ENCODE results near the gene COQ9. TPM values are rescaled to one million over a fixed set of nuclear protein-coding genes. Genes with fewer than 3 reads are reported as not detected.
A peak's percentile ranks its signal among the peaks of the same experiment; 100 is the strongest.

The COQ9 gene
- total RNA-seq, 1 donor from 2014 or later: 48.3 TPM

- DNase-seq (ENCODE audit: low spot score in 2 of 2, unreplicated experiment in 2 of 2): no peak
- H3K36me3 Mint-ChIP-seq: no peaks in the 10 kb centered on the region
- TF ChIP-seq CTCF (IDR thresholded peaks at IDR 0.05; ENCODE audit: unreplicated experiment): no peak
- H3K4me1 Mint-ChIP-seq: peaks cover 5% of the 10 kb centered on the region
- peaks cover 22% of the 10 kb centered on the region for H3K27me3 Mint-ChIP-seq (ENCODE audit: low read depth)
- H3K9me3 Mint-ChIP-seq: no peaks in the 10 kb centered on the region
- no peak overlapping the region for H3K4me3 Mint-ChIP-seq
- no peak overlapping the region for H3K27ac Mint-ChIP-seq
These were observed 40.4 kb upstream of the COQ9 start for GRCh38 chr16:57406881-57407280.

GRCh38 chr16:57407521-57408353, 39.5 kb upstream of the COQ9 start:
- Mint-ChIP-seq H3K4me1 (peaks cover 5% of the 10 kb centered on the region), H3K27me3 (ENCODE audit: low read depth) (peaks cover 22% of the 10 kb centered on the region), H3K9me3 (no peaks in the 10 kb centered on the region), H3K4me3 (no peak overlapping the region), H3K36me3 (no peaks in the 10 kb centered on the region), H3K27ac (no peak overlapping the region)
- no peak for DNase-seq (ENCODE audit: low spot score in 2 of 2, unreplicated experiment in 2 of 2)
- no peak for TF ChIP-seq CTCF (IDR thresholded peaks at IDR 0.05; ENCODE audit: unreplicated experiment)

- no peak for TF ChIP-seq CTCF (IDR thresholded peaks at IDR 0.05; ENCODE audit: unreplicated experiment)
- no peaks in the 10 kb centered on the region for H3K36me3 Mint-ChIP-seq
- H3K9me3 Mint-ChIP-seq: no peaks in the 10 kb centered on the region
- H3K27ac Mint-ChIP-seq: no peak overlapping the region
- H3K4me1 Mint-ChIP-seq: peaks cover 5% of the 10 kb centered on the region
- DNase-seq (ENCODE audit: low spot score in 2 of 2, unreplicated experiment in 2 of 2): no peak
- H3K4me3 Mint-ChIP-seq: no peak overlapping the region
- H3K27me3 Mint-ChIP-seq (ENCODE audit: low read depth): peaks cover 18% of the 10 kb centered on the region
These were observed 38.2 kb upstream of the COQ9 start for GRCh38 chr16:57409065-57409464.

GRCh38 chr16:57409870-57410587, 37.2 kb upstream of the COQ9 start:
- peaks cover 5% of the 10 kb centered on the region for H3K4me1 Mint-ChIP-seq
- H3K9me3 Mint-ChIP-seq: no peaks in the 10 kb centered on the region
- H3K36me3 Mint-ChIP-seq: no peaks in the 10 kb centered on the region
- no peak for TF ChIP-seq CTCF (IDR thresholded peaks at IDR 0.05; ENCODE audit: unreplicated experiment)
- peaks cover 9% of the 10 kb centered on the region for H3K27me3 Mint-ChIP-seq (ENCODE audit: low read depth)
- peak overlapping the region; percentile 43 for H3K27ac Mint-ChIP-seq
- H3K4me3 Mint-ChIP-seq: no peak overlapping the region
- no peak for DNase-seq (ENCODE audit: low spot score in 2 of 2, unreplicated experiment in 2 of 2)

- no peak overlapping the region for H3K4me3 Mint-ChIP-seq
- H3K27ac Mint-ChIP-seq: no peak overlapping the region
- no peak for DNase-seq (ENCODE audit: low spot score in 2 of 2, unreplicated experiment in 2 of 2)
These were observed 35.8 kb upstream of the COQ9 start for GRCh38 chr16:57411362-57411976.

More at GRCh38 chr16:57411362-57411976, 35.8 kb upstream of the COQ9 start:
- Mint-ChIP-seq H3K27me3 (ENCODE audit: low read depth) (peaks cover 4% of the 10 kb centered on the region), H3K4me1 (peaks cover 5% of the 10 kb centered on the region), H3K9me3 (no peaks in the 10 kb centered on the region), H3K36me3 (no peaks in the 10 kb centered on the region)
- TF ChIP-seq CTCF (IDR thresholded peaks at IDR 0.05; ENCODE audit: unreplicated experiment): no peak

Measured in mesothelial cell of epicardium (in vitro differentiated cells).